ENCODE results near the gene IZUMO4. TPM values are rescaled to one million over a fixed set of nuclear protein-coding genes. Genes with fewer than 3 reads are reported as not detected.

Gene IZUMO4
- total and polyA plus RNA-seq, 10 of the 15 experiments (the other 5 are each of a cell fraction or from before 2014, with no cell fraction given): 0.53 to 27.1 (median 7.5) TPM

- TF ChIP-seq IKZF2 (IDR thresholded peaks at IDR 0.05) (peak in 1 of 2 experiments; percentile 40; a peak in 2 of 4 replicates), POLR2A (IDR thresholded peaks at IDR 0.05; ENCODE audit: low read depth, low read length) (peak; percentile 66; the same call in 1 of the 2 replicates), TAF1 (IDR thresholded peaks at IDR 0.05; ENCODE audit: borderline replicate concordance, low read depth, low read length) (0 out of 2 replicates have a peak, but pooled peaks have one; percentile 24), BCL11A (IDR thresholded peaks at IDR 0.05; ENCODE audit: low read depth, low read length) (0 out of 2 replicates have a peak, but pooled peaks have one; percentile 5), RUNX3 (IDR thresholded peaks at IDR 0.05; ENCODE audit: low read length) (no peak; the same call in 1 of the 2 replicates), ZNF384 (IDR thresholded peaks at IDR 0.05; ENCODE audit: borderline replicate concordance, low read depth, low read length) (no peak), SIX5 (IDR thresholded peaks at IDR 0.05; ENCODE audit: low read depth, low read length, severe bottlenecking) (no peak), ELK1 (IDR thresholded peaks at IDR 0.05; ENCODE audit: low read depth, low read length) (no peak), SREBF1 (IDR thresholded peaks at IDR 0.05; ENCODE audit: low read length) (no peak), SRF (IDR thresholded peaks at IDR 0.05; ENCODE audit: low read depth in 2 of 2, low read length in 2 of 2) (no peak), DPF2 (IDR thresholded peaks at IDR 0.05) (0 out of 2 replicates have a peak, but pooled peaks have one; percentile 62), CREB1 (IDR thresholded peaks at IDR 0.05; ENCODE audit: low read depth) (0 out of 2 replicates have a peak, but pooled peaks have one; percentile 7), IKZF1 (conservative IDR thresholded peaks at IDR 0.05) (peak; percentile 49), YBX1 (IDR thresholded peaks at IDR 0.05) (no peak), EGR1 (IDR thresholded peaks at IDR 0.05; ENCODE audit: borderline replicate concordance in 1 of 2, low read depth in 2 of 2, low read length in 2 of 2) (no peak), CHD2 (IDR thresholded peaks at IDR 0.05; ENCODE audit: borderline replicate concordance, low read depth, low read length) (no peak), SMARCA5 (IDR thresholded peaks at IDR 0.05) (no peak), RAD21 (IDR thresholded peaks at IDR 0.05; ENCODE audit: insufficient read depth, low read depth, low read length) (0 out of 2 replicates have a peak, but pooled peaks have one; percentile 5), TCF12 (IDR thresholded peaks at IDR 0.05; ENCODE audit: low read depth, low read length) (peak; percentile 58; the same call in 1 of the 2 replicates), CBX5 (IDR thresholded peaks at IDR 0.05; ENCODE audit: low read depth) (no peak), SP1 (IDR thresholded peaks at IDR 0.05; ENCODE audit: low read depth, low read length) (no peak), CBFB (IDR thresholded peaks at IDR 0.05; ENCODE audit: low read depth) (no peak), RELA (IDR thresholded peaks at IDR 0.05; ENCODE audit: borderline replicate concordance, partially characterized antibody) (no peak), PRDM15 (CRISPR knock-in tag; IDR thresholded peaks at IDR 0.05) (no peak), ETV6 (conservative IDR thresholded peaks at IDR 0.05 in 1 of 2, IDR thresholded peaks at IDR 0.05 in 1 of 2; ENCODE audit: borderline replicate concordance in 1 of 2, low read depth in 1 of 2) (0 out of 4 replicates have a peak, but pooled peaks of 1 of the 2 experiments have one; percentile 13), STAT1 (conservative IDR thresholded peaks at IDR 0.05) (no peak), RB1 (IDR thresholded peaks at IDR 0.05; ENCODE audit: borderline replicate concordance) (no peak), USF2 (IDR thresholded peaks at IDR 0.05; ENCODE audit: borderline replicate concordance, low read depth, low read length) (no peak)
Observed at GRCh38 chr19:2049741-2050348, 46.9 kb upstream of the IZUMO4 start (continued).

Measured in GM12878 (cell line).